GM23338 (cell line): ENCODE measurements around the gene KIFC1. TPM values are rescaled to one million over a fixed set of nuclear protein-coding genes. Genes with fewer than 3 reads are reported as not detected.
A peak's percentile ranks its signal among the peaks of the same experiment; 100 is the strongest.

Source experiments
- ATAC-seq: fragments of 200-7000 bp; cut with Tn5 transposase; 3 replicates; pipeline ENCODE4 v1.9.1; 2020
- DNase-seq: peaks from one replicate; pipeline ENCODE4 v3.0.0-alpha.2; 2015; ENCODE audit warnings: low spot score
- H2AFZ ChIP-seq: fragments of 200-600 bp; sonication (generic); 2 replicates; pipeline ENCODE4 v1.8.0; 2016; ENCODE audit warnings: antibody characterized with exemption, mild to moderate bottlenecking, moderate library complexity
- H3F3A ChIP-seq: fragments of 200-600 bp; sonication (generic); replicated peaks from 2 replicates; pipeline ENCODE4 v1.8.0; 2017; ENCODE audit warnings: antibody characterized with exemption, mixed run types, low read depth
- H3K27ac ChIP-seq: fragments of 200-600 bp; sonication (generic); 2 replicates; pipeline ENCODE4 v1.6.1; 2016; ENCODE audit warnings: low read depth
- H3K27me3 ChIP-seq: fragments of 200-600 bp; sonication (generic); 2 replicates; pipeline ENCODE4 v1.8.0; 2016; ENCODE audit warnings: mild to moderate bottlenecking, mixed run types, moderate library complexity; ENCODE audit not compliant: insufficient read depth
- H3K36me3 ChIP-seq: fragments of 200-600 bp; sonication (generic); 2 replicates; pipeline ENCODE4 v1.8.0; 2016; ENCODE audit warnings: mild to moderate bottlenecking; ENCODE audit not compliant: insufficient read depth
- H3K4me1 ChIP-seq: fragments of 200-600 bp; sonication (generic); 2 replicates; pipeline ENCODE4 v1.8.0; 2016; ENCODE audit warnings: mild to moderate bottlenecking, moderate library complexity; ENCODE audit not compliant: insufficient read depth
- H3K4me2 ChIP-seq: fragments of 200-600 bp; sonication (generic); 2 replicates; pipeline ENCODE4 v1.7.1; 2017; ENCODE audit warnings: mixed run types
- H3K4me3 ChIP-seq: fragments of 200-600 bp; sonication (generic); 2 replicates; pipeline ENCODE4 v1.6.1; 2016; ENCODE audit warnings: mixed run types
- H3K79me2 ChIP-seq: fragments of 200-600 bp; sonication (generic); replicated peaks from 2 replicates; pipeline ENCODE4 v1.8.0; 2017; ENCODE audit warnings: mild to moderate bottlenecking; ENCODE audit not compliant: insufficient read depth
- H3K9me2 ChIP-seq: fragments of 200-600 bp; sonication (generic); 2 replicates; pipeline ENCODE4 v1.8.0; 2017; ENCODE audit not compliant: insufficient read depth
- H4K20me1 ChIP-seq: fragments of 200-600 bp; sonication (generic); replicated peaks from 2 replicates; pipeline ENCODE4 v1.8.0; 2017; ENCODE audit warnings: mild to moderate bottlenecking; ENCODE audit not compliant: insufficient read depth
- H3K27ac Mint-ChIP-seq: 2 replicates; pipeline ENCODE4 v1.8.0; 2020; ENCODE audit warnings: inconsistent platforms, mild to moderate bottlenecking, moderate library complexity, mixed read lengths
- H3K27me3 Mint-ChIP-seq: 3 replicates; pipeline ENCODE4 v1.8.0; 2022; ENCODE audit warnings: low read depth, mild to moderate bottlenecking, moderate library complexity, mixed read lengths, inconsistent platforms; ENCODE audit not compliant: insufficient read depth, poor library complexity
- H3K36me3 Mint-ChIP-seq: 3 replicates; pipeline ENCODE4 v1.8.0; 2021; ENCODE audit warnings: low read depth, mild to moderate bottlenecking, inconsistent platforms, moderate library complexity, mixed read lengths
- H3K4me1 Mint-ChIP-seq: 3 replicates; pipeline ENCODE4 v1.8.0; 2020; ENCODE audit warnings: mild to moderate bottlenecking, inconsistent platforms, mixed read lengths
- H3K4me3 Mint-ChIP-seq: 3 replicates; pipeline ENCODE4 v1.8.0; 2021; ENCODE audit warnings: moderate library complexity, mild to moderate bottlenecking, inconsistent platforms, mixed read lengths
- H3K9me3 Mint-ChIP-seq: 3 replicates; pipeline ENCODE4 v1.8.0; 2020; ENCODE audit warnings: moderate library complexity, mild to moderate bottlenecking, inconsistent platforms, mixed read lengths
- CREB1 ChIP-seq: fragments of 250-450 bp; sonication (Bioruptor Pico); IDR thresholded peaks from 2 replicates; pipeline ENCODE4 v1.5.0; 2020; ENCODE audit warnings: low read depth, mild to moderate bottlenecking, moderate library complexity
- ETS1 ChIP-seq: IDR thresholded peaks from 2 replicates; pipeline ENCODE4 v1.6.1; 2016; ENCODE audit warnings: antibody characterized with exemption
- EZH2 ChIP-seq: fragments of 200-600 bp; sonication (generic); IDR thresholded peaks from one replicate; pipeline ENCODE4 v1.8.0; 2017; ENCODE audit warnings: antibody characterized with exemption, mild to moderate bottlenecking, low read depth; ENCODE audit not compliant: unreplicated experiment
- NANOG ChIP-seq: IDR thresholded peaks from 2 replicates; pipeline ENCODE4 v1.6.1; 2016; ENCODE audit warnings: antibody characterized with exemption, borderline replicate concordance
- POLR2AphosphoS5 ChIP-seq: IDR thresholded peaks from 2 replicates; pipeline ENCODE4 v1.6.1; 2016; ENCODE audit warnings: antibody characterized with exemption, low read depth
- STAT1 ChIP-seq: IDR thresholded peaks from one replicate; pipeline ENCODE4 v1.6.1; 2016; ENCODE audit warnings: antibody characterized with exemption; ENCODE audit not compliant: unreplicated experiment
- ZNF331 ChIP-seq: fragments of 250-450 bp; sonication (Bioruptor Pico); IDR thresholded peaks from 2 replicates; pipeline ENCODE4 v1.5.0; 2020; ENCODE audit warnings: low read depth, mild to moderate bottlenecking, moderate library complexity
- ZNF462 ChIP-seq: fragments of 250-450 bp; sonication (Bioruptor Pico); IDR thresholded peaks from 2 replicates; pipeline ENCODE4 v1.5.0; 2020; ENCODE audit warnings: mild to moderate bottlenecking, moderate library complexity
- polyA plus RNA-seq: library from polyadenylated mRNA; unstranded; fragments of >200 nt; fragmentation: Nextera tagmentation; extraction: Ambion mirVana; gene quantifications from 2 replicates; pipeline ENCODE4 v1.2.1, GENCODE V29; 2016
- total RNA-seq: library from RNA; depleted of rRNA; stranded (reverse); fragments of >200 nt; shearing (Covaris generic); gene quantifications from 2 replicates; pipeline ENCODE4 v1.2.3, GENCODE V29; 2014
- TF ChIP-seq, protein P1 (sequence below), 2 experiments: fragments of 200-600 bp in 1 of 2; sonication (generic) in 1 of 2; conservative IDR thresholded peaks; 2 replicates each; pipeline versions ENCODE4 v1.5.1 to v1.6.1; 2016 to 2017; ENCODE audit warnings: antibody characterized with exemption in 2 of 2, low read depth in 2 of 2, mild to moderate bottlenecking in 2 of 2, moderate library complexity in 1 of 2

Gene KIFC1
- total and polyA plus RNA-seq, 2 experiments from 2014 or later: 10.3 to 61.7 TPM

DNA sequence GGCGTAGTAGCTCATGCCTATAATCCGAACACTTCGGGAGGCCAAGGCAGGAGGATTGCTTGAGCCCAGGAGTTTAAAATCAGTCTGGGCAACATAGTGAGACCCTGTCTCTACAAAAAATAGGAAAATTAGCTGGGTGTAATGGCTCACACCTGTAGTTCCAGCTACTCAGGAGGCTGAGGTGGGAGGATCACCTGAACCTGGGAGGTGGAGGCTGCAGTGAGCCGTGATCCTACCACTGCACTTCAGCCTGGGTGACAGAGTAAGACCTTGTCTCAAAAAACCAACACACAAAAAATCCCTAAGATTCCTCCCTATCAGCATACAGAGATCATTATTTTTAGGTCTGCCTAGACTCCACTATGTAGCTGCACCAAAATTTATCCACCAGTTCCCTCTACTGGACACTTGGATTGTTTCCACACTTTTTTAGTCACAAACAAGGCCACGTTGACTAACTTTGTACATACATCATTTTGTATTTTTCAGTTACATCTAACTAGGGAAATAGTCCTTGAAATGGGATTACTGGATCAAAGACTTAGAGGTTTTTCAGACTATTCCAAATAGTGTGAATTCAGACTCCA, 15.6 kb downstream of the KIFC1 start (continued):
- no peak for TF ChIP-seq ZNF462 (CRISPR knock-in tag)
- TF ChIP-seq, protein P1, sequence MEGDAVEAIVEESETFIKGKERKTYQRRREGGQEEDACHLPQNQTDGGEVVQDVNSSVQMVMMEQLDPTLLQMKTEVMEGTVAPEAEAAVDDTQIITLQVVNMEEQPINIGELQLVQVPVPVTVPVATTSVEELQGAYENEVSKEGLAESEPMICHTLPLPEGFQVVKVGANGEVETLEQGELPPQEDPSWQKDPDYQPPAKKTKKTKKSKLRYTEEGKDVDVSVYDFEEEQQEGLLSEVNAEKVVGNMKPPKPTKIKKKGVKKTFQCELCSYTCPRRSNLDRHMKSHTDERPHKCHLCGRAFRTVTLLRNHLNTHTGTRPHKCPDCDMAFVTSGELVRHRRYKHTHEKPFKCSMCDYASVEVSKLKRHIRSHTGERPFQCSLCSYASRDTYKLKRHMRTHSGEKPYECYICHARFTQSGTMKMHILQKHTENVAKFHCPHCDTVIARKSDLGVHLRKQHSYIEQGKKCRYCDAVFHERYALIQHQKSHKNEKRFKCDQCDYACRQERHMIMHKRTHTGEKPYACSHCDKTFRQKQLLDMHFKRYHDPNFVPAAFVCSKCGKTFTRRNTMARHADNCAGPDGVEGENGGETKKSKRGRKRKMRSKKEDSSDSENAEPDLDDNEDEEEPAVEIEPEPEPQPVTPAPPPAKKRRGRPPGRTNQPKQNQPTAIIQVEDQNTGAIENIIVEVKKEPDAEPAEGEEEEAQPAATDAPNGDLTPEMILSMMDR (conservative IDR thresholded peaks at IDR 0.05; ENCODE audit: low read depth in 2 of 2): no peak; a peak in 1 of 4 replicates
- TF ChIP-seq NANOG: no peak
- no peak for TF ChIP-seq STAT1
- TF ChIP-seq EZH2: no peak

- Histone ChIP-seq H3K79me2 (peaks cover 19% of the 10 kb centered on the region), H3F3A (peaks cover 23% of the 10 kb centered on the region), H3K4me3 (peak overlapping the region; percentile 81), H3K9me2 (no peaks in the 10 kb centered on the region), H2AFZ (no peak overlapping the region), H3K4me2 (peak overlapping the region; percentile 74), H3K27ac (peak overlapping the region; percentile 93; the same call in 1 of the 2 replicates), H4K20me1 (peaks cover 9% of the 10 kb centered on the region; the same call in 1 of the 2 replicates), H3K4me1 (peaks cover 19% of the 10 kb centered on the region), H3K36me3 (peaks cover 26% of the 10 kb centered on the region; the same call in 1 of the 2 replicates), H3K27me3 (no peaks in the 10 kb centered on the region)
- Mint-ChIP-seq H3K9me3 (no peaks in the 10 kb centered on the region), H3K36me3 (peaks cover 60% of the 10 kb centered on the region), H3K27ac (peak overlapping the region; percentile 98), H3K4me3 (peak overlapping the region; percentile 84), H3K4me1 (peaks cover 36% of the 10 kb centered on the region), H3K27me3 (peaks cover 16% of the 10 kb centered on the region)
- ATAC-seq (peak; percentile 88), DNase-seq (peak; percentile 98)
- TF ChIP-seq ZNF331 (no peak), CREB1 (peak; percentile 93), ETS1 (peak; percentile 58; the same call in 1 of the 2 replicates), POLR2AphosphoS5 (peak; percentile 80)
Measured at GRCh38 chr6:33410050-33410710, 18.6 kb downstream of the KIFC1 start.
